Fibroblast of pulmonary artery (primary cell): ENCODE data around the gene BACH2.

Source experiments
- DNase-seq: peaks from one replicate; pipeline ENCODE4 v3.0.0-alpha.2; 2010; ENCODE audit warnings: low read depth
- H3K4me3 ChIP-seq: replicated peaks from 2 replicates; pipeline ENCODE4 v1.5.1; 2011; ENCODE audit warnings: low read depth, mild to moderate bottlenecking, control low read depth, low read length, moderate library complexity
- TF ChIP-seq, protein P1 (sequence below): IDR thresholded peaks from 2 replicates; pipeline ENCODE4 v1.5.1; 2011; ENCODE audit warnings: mild to moderate bottlenecking, control low read depth, low read length, inconsistent platforms; ENCODE audit errors: missing control alignments

The BACH2 gene

DNA sequence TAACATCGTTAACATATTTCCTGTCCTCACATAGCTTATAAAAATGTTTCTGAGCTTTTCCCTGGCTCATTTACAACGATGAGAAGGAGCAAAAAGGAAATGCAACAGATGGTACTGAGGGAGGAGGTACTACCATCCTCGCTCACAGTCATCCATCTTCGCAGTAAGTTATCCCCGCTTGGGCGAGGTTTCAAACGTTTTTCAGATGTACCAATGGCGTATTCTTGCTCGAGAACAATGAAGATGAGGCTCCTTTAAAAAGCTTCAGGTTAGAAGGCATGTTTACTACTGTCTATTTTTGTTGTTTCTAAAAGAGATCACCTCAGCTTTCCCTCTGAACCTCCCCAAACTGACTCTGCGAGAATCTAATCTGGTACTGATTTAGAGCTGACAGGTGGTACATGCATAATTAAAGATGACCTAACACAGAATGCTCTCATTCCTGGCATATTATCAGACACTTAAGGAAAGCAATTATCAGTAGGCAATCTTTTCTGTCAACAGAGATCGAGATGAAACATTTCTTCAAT lies 223.6 kb downstream of the BACH2 start:
- TF ChIP-seq, protein P1, sequence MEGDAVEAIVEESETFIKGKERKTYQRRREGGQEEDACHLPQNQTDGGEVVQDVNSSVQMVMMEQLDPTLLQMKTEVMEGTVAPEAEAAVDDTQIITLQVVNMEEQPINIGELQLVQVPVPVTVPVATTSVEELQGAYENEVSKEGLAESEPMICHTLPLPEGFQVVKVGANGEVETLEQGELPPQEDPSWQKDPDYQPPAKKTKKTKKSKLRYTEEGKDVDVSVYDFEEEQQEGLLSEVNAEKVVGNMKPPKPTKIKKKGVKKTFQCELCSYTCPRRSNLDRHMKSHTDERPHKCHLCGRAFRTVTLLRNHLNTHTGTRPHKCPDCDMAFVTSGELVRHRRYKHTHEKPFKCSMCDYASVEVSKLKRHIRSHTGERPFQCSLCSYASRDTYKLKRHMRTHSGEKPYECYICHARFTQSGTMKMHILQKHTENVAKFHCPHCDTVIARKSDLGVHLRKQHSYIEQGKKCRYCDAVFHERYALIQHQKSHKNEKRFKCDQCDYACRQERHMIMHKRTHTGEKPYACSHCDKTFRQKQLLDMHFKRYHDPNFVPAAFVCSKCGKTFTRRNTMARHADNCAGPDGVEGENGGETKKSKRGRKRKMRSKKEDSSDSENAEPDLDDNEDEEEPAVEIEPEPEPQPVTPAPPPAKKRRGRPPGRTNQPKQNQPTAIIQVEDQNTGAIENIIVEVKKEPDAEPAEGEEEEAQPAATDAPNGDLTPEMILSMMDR, result no peak
- no peak for DNase-seq
- H3K4me3 ChIP-seq, result no peak overlapping the region

DNA sequence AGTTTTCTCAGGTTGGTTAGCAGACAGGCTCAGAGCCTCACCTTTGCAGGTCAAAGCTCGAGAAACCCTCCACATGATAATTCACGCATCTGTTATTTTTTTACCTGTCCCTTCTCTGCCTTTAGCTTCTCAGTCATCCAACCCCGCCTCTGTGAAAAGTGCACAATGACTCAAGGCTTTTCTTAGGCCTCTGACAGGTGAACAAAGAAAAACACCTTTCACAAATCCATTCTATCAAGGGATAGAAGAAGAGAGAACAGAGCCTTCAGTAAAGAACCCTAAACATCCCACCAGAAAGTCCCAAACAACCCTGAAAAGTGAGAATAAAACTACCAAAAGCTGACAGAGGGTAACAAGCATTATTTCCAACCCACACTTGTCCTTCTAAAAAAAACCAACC lies 224.1 kb downstream of the BACH2 start:
- TF ChIP-seq, protein P1, result no peak
- H3K4me3 ChIP-seq, result no peak overlapping the region
- DNase-seq, result no peak

DNA sequence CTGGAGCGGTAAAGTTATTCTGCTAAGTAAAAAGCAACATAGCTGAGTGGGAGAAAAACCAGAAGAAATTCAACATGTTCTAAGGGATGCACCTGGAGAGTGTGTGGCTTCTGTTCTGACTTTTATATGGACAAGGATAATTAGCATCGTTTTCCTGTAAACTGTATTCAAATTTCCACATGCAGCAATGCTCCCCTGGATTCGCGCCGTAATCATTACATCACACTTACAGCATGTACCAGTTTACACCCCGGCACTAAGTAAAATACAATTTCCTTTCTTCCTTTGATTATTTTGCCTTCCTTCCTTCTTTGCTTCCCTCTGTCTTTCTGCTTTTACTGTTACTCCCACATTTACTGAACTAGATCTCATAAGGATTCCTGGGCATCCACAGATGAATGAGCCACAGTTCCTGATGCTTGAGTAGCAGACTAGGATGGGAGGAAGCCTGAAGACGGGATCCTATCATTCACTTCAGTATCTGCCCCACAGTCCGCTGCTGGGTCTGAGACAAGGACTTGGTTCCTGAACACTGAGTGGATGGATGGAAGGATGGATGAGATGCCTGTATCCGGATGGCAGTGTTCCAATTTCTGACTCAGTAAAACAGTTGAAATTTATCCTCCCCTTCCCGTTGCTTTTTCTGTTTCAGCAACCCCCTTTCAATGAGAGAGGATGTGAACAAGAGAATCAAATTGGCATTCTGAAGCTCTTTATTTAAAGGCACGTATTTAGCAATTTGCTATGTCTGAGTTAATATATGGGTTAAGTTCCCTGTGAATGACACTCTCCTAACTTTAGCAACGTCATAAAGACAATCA lies 227.7 kb downstream of the BACH2 start:
- peak; percentile 54 for DNase-seq
- H3K4me3 ChIP-seq, result no peak overlapping the region
- TF ChIP-seq, protein P1, result no peak

DNA sequence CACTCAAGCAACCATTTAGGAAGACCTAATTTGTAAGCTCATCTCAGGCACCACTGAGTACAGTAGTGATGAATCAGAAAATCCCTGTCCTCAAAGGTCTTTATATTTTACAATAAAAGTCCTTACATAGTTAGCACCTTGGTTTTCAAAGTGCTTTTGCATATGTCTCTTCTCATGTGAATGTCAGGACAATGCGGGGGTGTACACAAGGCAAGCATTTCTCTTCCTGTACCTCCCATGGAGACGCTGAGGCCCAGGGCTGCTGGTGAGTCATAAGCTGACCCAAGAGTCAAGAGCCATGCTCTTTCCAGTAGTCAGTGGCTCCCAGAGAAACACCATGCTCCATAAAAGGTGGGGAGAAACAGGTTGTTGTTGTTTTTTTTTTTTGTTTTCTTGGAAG lies 228.4 kb downstream of the BACH2 start:
- peak; percentile 79 for DNase-seq
- TF ChIP-seq, protein P1, result no peak
- no peak overlapping the region for H3K4me3 ChIP-seq

DNA sequence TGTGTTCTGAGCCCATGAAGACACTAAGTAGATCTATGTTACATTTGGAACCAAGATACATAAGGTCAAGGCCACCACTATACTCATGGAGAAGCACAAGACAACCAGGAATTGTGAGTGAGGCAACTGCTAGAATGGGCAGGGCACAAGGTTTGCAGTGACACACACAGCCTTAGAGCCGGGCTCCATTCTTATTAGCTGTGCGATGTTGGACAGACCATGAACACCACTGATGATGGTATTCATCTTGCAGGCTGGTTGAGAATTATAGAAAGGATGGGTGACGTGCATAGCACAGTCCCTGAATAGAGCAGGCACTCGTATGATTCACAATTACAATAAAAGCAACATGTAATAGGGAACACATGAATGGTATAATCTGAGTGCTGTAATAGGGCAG lies 229.9 kb downstream of the BACH2 start:
- DNase-seq, result no peak
- H3K4me3 ChIP-seq, result no peak overlapping the region
- TF ChIP-seq, protein P1, result no peak

DNA sequence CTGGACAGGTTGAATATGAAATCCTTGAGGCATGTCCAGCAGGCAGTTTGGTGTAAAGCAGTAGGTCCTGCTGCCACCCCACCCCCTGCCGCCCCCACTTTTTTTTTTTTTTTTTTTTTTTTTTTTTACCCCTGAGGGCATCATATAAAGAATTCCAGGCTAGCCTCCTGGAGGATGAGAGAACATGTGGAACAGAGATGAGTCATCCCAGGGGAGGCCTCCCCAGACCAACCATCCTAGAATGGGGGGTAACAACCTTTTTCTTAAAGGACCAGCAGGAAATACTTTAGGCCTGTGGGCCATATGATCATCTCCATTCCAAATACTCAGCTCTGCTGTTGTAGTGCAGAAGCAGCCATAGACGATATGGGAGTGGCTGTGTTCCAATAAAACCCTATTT lies 231.5 kb downstream of the BACH2 start:
- DNase-seq, result no peak
- TF ChIP-seq, protein P1, result no peak
- H3K4me3 ChIP-seq, result no peak overlapping the region

DNA sequence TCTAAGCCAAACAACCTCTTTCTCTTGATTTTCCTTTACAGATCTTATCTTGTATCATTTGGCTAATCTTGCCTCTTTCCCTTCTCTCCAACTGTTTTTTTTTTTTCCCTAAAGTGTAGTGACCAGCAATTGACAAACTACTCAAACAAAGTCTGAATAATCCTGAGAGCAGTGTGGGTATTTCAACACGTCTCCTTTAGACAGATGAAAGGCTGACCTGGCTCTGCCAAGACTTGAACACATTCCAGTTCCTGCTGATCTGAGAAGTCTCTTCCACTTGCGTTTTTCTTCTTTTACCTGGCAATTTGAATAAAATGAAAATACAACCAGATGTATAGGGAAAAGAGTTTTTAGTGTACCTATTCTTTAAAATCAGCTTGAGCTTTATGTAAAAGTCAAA lies 234.0 kb downstream of the BACH2 start:
- H3K4me3 ChIP-seq, result no peak overlapping the region
- no peak for DNase-seq
- TF ChIP-seq, protein P1, result no peak
